Measurements from ENCODE around the gene SIDT2.

- TF ChIP-seq CTCF (conservative IDR thresholded peaks at IDR 0.05 in 1 of 2, IDR thresholded peaks at IDR 0.05 in 1 of 2; ENCODE audit: extremely low read depth in 1 of 2, insufficient read depth in 1 of 2, low read depth in 1 of 2, low read length in 2 of 2) (no peak), EZH2 (IDR thresholded peaks at IDR 0.05; ENCODE audit: borderline replicate concordance, low read length) (no peak)
Observed at GRCh38 chr11:117195258-117195657, 16.7 kb downstream of the SIDT2 start.

Measured in mammary epithelial cell (primary cell).